22Rv1 (cell line): ENCODE data around the gene NIPBL.
"Not testable (repeated sequence)": the region's sequence is repeated elsewhere in the genome, so short reads cannot be mapped to it uniquely, and the experiment has no call there.

Experiments used
- H3K27ac ChIP-seq: fragments of 450-650 bp; 2 replicates; pipeline ENCODE4 v1.5.1; 2017
- CTCF ChIP-seq: fragments of 450-650 bp; IDR thresholded peaks from 2 replicates; pipeline ENCODE4 v1.5.1; 2017; ENCODE audit warnings: mild to moderate bottlenecking
- ZFX ChIP-seq: fragments of 450-650 bp; IDR thresholded peaks from 2 replicates; pipeline ENCODE4 v1.6.1; 2017; ENCODE audit warnings: antibody characterized with exemption, borderline replicate concordance

The NIPBL gene

GRCh38 chr5:36915653-36916052 lies 39.1 kb downstream of the NIPBL start:
- no peak for TF ChIP-seq CTCF
- no peak for TF ChIP-seq ZFX

DNA sequence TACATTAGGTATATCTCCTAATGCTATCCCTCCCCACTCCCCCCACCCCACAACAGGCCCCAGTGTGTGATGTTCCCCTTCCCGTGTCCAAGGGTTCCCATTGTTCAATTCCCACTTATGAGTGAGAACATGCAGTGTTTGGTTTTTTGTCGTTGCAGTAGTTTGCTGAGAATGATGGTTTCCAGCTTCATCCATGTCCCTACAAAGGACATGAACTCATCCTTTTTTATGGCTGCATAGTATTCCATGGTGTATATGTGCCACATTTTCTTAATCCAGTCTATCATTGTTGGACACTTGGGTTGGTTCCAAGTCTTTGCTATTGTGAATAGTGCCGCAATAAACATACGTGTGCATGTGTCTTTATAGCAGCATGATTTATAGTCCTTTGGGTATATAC lies 40.0 kb downstream of the NIPBL start:
- not testable (repeated sequence) for H3K27ac ChIP-seq

More at GRCh38 chr5:36915653-36916052, 39.1 kb downstream of the NIPBL start:
- no peak overlapping the region for H3K27ac ChIP-seq

- H3K27ac ChIP-seq, result not testable (repeated sequence)
Measured at GRCh38 chr5:36917358-36917757, 40.8 kb downstream of the NIPBL start.

DNA sequence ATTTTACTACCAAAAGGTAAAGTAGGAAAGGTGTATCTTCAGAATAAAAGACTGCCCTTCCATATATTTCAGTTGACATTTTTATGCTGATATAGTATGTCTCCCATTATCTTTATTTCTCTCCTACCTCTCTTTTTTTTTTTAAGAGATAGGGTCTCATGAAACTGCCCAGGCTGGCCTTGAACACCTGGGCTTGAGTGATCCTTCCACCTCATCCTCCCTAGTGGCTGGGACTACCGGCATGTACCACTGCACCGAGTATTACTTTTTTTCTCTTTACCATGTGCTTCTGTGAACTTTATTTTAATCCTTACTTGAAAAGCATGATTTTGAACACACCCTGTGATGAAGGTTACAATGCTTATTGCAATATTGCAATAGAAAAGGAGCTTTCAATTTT lies 42.7 kb downstream of the NIPBL start:
- no peak overlapping the region for H3K27ac ChIP-seq
- TF ChIP-seq CTCF (no peak), ZFX (no peak)

DNA sequence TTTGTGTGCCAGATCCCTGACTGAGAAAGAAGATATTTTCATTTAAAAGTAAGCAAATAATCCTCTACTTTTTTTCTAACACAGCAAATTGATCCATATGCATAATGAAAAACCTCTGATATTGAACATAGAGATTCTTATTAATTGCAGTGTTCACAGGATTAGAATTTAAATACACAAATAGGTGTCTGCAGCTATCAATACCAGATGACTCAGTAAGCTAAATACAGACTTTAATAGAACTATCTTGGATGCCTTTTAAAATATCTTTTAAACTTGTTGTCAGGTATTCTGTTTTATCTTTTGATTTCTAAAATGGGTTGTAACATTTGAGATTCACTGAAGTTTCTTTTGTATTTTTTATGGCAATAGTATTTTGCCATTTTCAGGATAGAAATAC lies 43.1 kb downstream of the NIPBL start:
- TF ChIP-seq CTCF, result no peak
- no peak for TF ChIP-seq ZFX
- H3K27ac ChIP-seq, result no peak overlapping the region

GRCh38 chr5:36928947-36929346 lies 52.4 kb downstream of the NIPBL start:
- no peak overlapping the region for H3K27ac ChIP-seq
- no peak for TF ChIP-seq CTCF
- no peak for TF ChIP-seq ZFX

- H3K27ac ChIP-seq, result no peak overlapping the region
- TF ChIP-seq CTCF (no peak), ZFX (no peak)
Measured at GRCh38 chr5:36929438-36929837, 52.9 kb downstream of the NIPBL start.

DNA sequence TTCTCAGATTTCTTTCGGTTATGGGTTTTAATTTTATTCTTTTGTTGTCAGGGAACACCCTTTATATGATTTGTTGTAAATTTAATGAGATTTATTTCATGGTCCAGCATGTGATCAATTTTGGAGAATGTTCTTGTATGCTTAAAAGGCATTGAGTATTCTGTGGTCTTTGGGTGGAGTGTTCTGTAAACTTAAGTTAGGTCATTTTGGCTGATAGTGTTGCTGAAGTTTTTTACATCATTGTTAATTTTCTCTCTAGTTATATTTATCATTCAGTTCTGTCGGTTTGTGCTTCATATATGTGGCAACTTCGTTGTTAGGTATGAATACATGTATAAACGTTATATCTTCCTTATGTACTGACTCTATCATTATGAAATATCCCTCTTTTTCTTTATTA lies 55.5 kb downstream of the NIPBL start:
- TF ChIP-seq ZFX, result no peak
- H3K27ac ChIP-seq, result no peak overlapping the region

DNA sequence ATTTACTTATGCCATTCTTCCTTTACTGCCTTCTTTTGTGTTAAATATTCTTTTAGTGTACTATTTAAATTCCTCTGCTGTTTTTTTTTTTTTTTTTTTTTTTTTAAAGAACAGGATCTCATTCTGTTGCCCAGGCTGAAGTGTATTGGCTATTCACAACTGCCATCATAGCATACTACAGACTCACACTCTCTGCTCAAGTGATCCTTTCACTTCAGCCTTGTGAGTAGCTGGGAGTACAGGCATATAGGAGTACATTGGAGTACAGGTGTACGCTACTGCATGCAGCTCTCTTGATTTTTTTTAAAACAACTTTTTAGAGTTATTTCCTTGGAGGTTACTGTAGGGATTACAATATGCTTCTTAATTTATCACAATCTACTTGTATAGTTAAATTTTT lies 56.1 kb downstream of the NIPBL start:
- no peak for TF ChIP-seq CTCF
- TF ChIP-seq ZFX, result no peak
- H3K27ac ChIP-seq, result no peak overlapping the region
